GM12874 (cell line): Measurements from ENCODE around the gene PPCDC.

Source experiments
- CTCF ChIP-seq: IDR thresholded peaks from 2 replicates; pipeline ENCODE4 v1.5.1; 2011; ENCODE audit warnings: low read depth, mild to moderate bottlenecking, control low read depth, low read length, moderate library complexity; ENCODE audit not compliant: insufficient read depth

The PPCDC gene

DNA sequence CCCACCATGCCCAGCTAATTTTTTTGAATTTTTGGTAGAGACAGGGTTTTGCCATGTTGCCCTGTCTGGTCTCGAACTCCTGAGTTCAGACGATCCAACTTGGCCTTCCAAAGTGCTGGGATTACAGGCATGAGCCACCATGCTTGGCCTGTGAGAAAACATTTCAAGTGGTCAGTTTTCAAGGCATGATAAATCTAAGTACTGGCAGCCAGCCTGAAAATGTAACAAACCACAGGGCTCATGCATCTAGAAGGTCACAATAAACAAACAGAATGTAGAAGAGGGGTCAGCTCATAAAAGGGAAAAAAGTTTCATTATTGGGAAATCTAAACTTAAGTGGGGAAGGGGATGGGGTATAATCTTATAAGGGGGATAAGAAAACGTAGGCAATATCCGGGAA lies 39.9 kb downstream of the PPCDC start:
- TF ChIP-seq CTCF = no peak

- no peak for TF ChIP-seq CTCF
These were observed 40.5 kb downstream of the PPCDC start for GRCh38 chr15:75063889-75064288.

DNA sequence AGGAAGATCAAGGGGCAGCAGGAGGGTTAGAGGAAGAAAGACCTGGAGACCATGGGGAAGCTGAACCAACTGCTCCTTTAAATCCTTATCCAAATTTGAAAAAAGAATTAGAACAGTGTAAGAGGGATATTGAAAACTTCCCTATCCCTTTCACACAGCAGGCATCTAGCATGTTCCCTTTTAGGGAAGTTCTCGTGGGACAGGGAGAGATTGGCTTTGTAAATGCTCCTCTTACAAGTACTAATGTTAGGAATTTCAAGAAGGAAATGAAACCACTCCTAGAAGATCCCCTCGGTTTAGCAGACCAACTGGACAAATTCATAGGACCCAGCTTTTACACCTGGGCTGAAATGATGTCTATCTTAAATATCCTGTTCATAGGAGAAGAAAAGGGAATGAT lies 41.5 kb downstream of the PPCDC start:
- no peak for TF ChIP-seq CTCF

GRCh38 chr15:75065467-75065850 lies 42.1 kb downstream of the PPCDC start:
- no peak for TF ChIP-seq CTCF

- TF ChIP-seq CTCF = no peak
These were observed 42.6 kb downstream of the PPCDC start for GRCh38 chr15:75065851-75066509.

GRCh38 chr15:75067123-75067830 lies 43.9 kb downstream of the PPCDC start:
- no peak for TF ChIP-seq CTCF

DNA sequence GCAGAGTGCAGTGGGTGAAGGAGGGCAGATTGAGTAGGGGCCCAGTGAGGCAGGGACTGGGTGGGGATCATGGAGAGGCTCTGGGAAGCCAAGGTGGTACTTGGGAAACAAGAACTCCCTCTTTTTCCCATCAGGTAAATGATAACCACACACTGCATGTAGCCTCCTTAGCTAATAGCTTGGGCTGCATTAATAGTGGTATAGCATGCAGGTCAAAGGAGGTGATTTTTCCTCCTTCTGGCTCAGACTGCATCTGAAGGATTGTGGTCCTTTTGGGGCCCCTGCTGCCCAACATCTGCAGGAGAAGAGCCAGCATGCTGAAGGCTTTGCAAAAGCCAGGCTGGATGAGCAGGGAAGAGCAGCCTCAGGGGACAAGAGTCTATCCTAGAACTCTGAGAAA lies 45.4 kb downstream of the PPCDC start:
- no peak for TF ChIP-seq CTCF
